Neuronal stem cell (in vitro differentiated cells): ENCODE data around the gene RPL22.

Experiments
- DNase-seq: peaks from one replicate; pipeline ENCODE4 v3.0.0-alpha.2; 2013; ENCODE audit warnings: low spot score
- H2AFZ ChIP-seq: one replicate; pipeline ENCODE4 v1.6.1; 2013; ENCODE audit warnings: mild to moderate bottlenecking, low read length, inconsistent platforms
- H2AK5ac ChIP-seq: 2 replicates; pipeline ENCODE4 v1.6.1; 2013; ENCODE audit warnings: low read depth, mild to moderate bottlenecking, inconsistent platforms, low read length, moderate library complexity, mixed read lengths
- H2BK120ac ChIP-seq: 2 replicates; pipeline ENCODE4 v1.6.1; 2013; ENCODE audit warnings: low read depth, mild to moderate bottlenecking, inconsistent platforms, low read length, moderate library complexity, mixed read lengths
- H2BK12ac ChIP-seq: one replicate; pipeline ENCODE4 v1.6.1; 2013; ENCODE audit warnings: low read length, inconsistent platforms
- H2BK15ac ChIP-seq: 2 replicates; pipeline ENCODE4 v1.6.1; 2013; ENCODE audit warnings: mild to moderate bottlenecking, low read length, inconsistent platforms, mixed read lengths
- H2BK5ac ChIP-seq: one replicate; pipeline ENCODE4 v1.6.1; 2013; ENCODE audit warnings: inconsistent platforms, mild to moderate bottlenecking, low read length, moderate library complexity
- H3K14ac ChIP-seq: one replicate; pipeline ENCODE4 v1.6.1; 2013; ENCODE audit warnings: low read length, inconsistent platforms
- H3K18ac ChIP-seq: 2 replicates; pipeline ENCODE4 v1.6.1; 2013; ENCODE audit warnings: low read length, inconsistent platforms
- H3K23ac ChIP-seq: 2 replicates; pipeline ENCODE4 v1.6.1; 2013; ENCODE audit warnings: low read depth, mild to moderate bottlenecking, mixed read lengths, low read length, inconsistent platforms; ENCODE audit not compliant: poor library complexity
- H3K27ac ChIP-seq: replicated peaks from 3 replicates; pipeline ENCODE4 v1.5.1; 2013; ENCODE audit warnings: low read length, inconsistent platforms
- H3K27me3 ChIP-seq, 3 experiments: 2 replicates each; pipeline ENCODE4 v1.6.1; 2013; ENCODE audit warnings: low read length in 3 of 3, mild to moderate bottlenecking in 2 of 3, inconsistent platforms in 1 of 3, low read depth in 1 of 3, mixed read lengths in 1 of 3, moderate library complexity in 1 of 3; ENCODE audit not compliant: control insufficient read depth in 3 of 3, insufficient read depth in 3 of 3
- H3K36me3 ChIP-seq, 2 donors: replicated peaks in 1 of 2; 2 replicates each; pipeline ENCODE4 v1.6.1; 2013; ENCODE audit warnings: low read length in 2 of 2; ENCODE audit not compliant: control insufficient read depth in 2 of 2, insufficient read depth in 2 of 2
- H3K4ac ChIP-seq: 2 replicates; pipeline ENCODE4 v1.6.1; 2013; ENCODE audit warnings: inconsistent platforms, mild to moderate bottlenecking, low read length, moderate library complexity
- H3K4me1 ChIP-seq, 2 donors: 1 replicate in 1 of 2; 2 replicates in 1 of 2; pipeline ENCODE4 v1.6.1; 2013; ENCODE audit warnings: low read length in 2 of 2, low read depth in 1 of 2; ENCODE audit not compliant: control insufficient read depth in 2 of 2, insufficient read depth in 1 of 2
- H3K4me2 ChIP-seq: one replicate; pipeline ENCODE4 v1.6.1; 2013; ENCODE audit warnings: mild to moderate bottlenecking, low read length, inconsistent platforms; ENCODE audit not compliant: insufficient read depth, poor library complexity, severe bottlenecking
- H3K4me3 ChIP-seq, 2 donors: 2 replicates each; pipeline ENCODE4 v1.5.1; 2013; ENCODE audit warnings: low read length in 2 of 2, mild to moderate bottlenecking in 2 of 2, inconsistent platforms in 1 of 2, moderate library complexity in 1 of 2
- H3K79me1 ChIP-seq: one replicate; pipeline ENCODE4 v1.6.1; 2013; ENCODE audit warnings: low read depth, mild to moderate bottlenecking, inconsistent platforms, low read length, moderate library complexity
- H3K9ac ChIP-seq: one replicate; pipeline ENCODE4 v1.6.1; 2013; ENCODE audit warnings: mild to moderate bottlenecking, low read depth, low read length, inconsistent platforms; ENCODE audit not compliant: poor library complexity
- H3K9me3 ChIP-seq, 2 donors: replicated peaks in 1 of 2; 2 replicates each; pipeline versions ENCODE3 to v1.6.1; 2013; ENCODE audit warnings: low read length in 2 of 2, mild to moderate bottlenecking in 2 of 2, inconsistent platforms in 1 of 2, low read depth in 1 of 2, mixed read lengths in 1 of 2, moderate library complexity in 1 of 2; ENCODE audit not compliant: control insufficient read depth in 2 of 2, insufficient read depth in 1 of 2
- H4K8ac ChIP-seq: one replicate; pipeline ENCODE4 v1.6.1; 2013; ENCODE audit warnings: low read depth, mild to moderate bottlenecking, inconsistent platforms, low read length, moderate library complexity
- H4K91ac ChIP-seq: one replicate; pipeline ENCODE4 v1.6.1; 2013; ENCODE audit warnings: low read length, low read depth, mild to moderate bottlenecking, inconsistent platforms; ENCODE audit not compliant: poor library complexity
- WGBS, 2 donors: extraction: QIAGEN DNeasy Blood & Tissue Kit; methylation state at CpG; one replicate each; pipeline ENCODE4 v1.1.7; 2013; ENCODE audit warnings: missing lambda C conversion rate in 2 of 2, mixed read lengths in 1 of 2; ENCODE audit not compliant: insufficient read length in 2 of 2, insufficient replicate concordance in 1 of 2; ENCODE audit errors: extremely low coverage in 2 of 2; 5-methylcytosine and 5-hydroxymethylcytosine counted together

The RPL22 gene

GRCh38 chr1:6148497-6149241 is 50.7 kb downstream of the RPL22 start:
- no CpG with 5 or more reads among the region's 53 CpGs for WGBS, 2 donors
- Histone ChIP-seq H3K27me3 (peaks cover 0 to 84% (median 20%) of the 10 kb centered on the region in 3 experiments), H3K27ac (no peak overlapping the region), H3K14ac (peak overlapping the region; percentile 47), H4K8ac (no peak overlapping the region), H3K4me1 (peaks cover 3 to 9% of the 10 kb centered on the region in 2 donors), H2BK5ac (peak overlapping the region; percentile 84), H3K23ac (no peak overlapping the region), H3K18ac (peak overlapping the region; percentile 93), H3K36me3 (no peaks in the 10 kb centered on the region), H3K79me1 (no peaks in the 10 kb centered on the region), H3K4me3 (peak overlapping the region in 1 of 2 donors; percentile 74), H3K9me3 (no peaks in the 10 kb centered on the region), H4K91ac (no peak overlapping the region), H2AFZ (peak overlapping the region; percentile 41), H2AK5ac (peak overlapping the region; percentile 24), H2BK12ac (peak overlapping the region; percentile 69), H2BK120ac (peak overlapping the region; percentile 49), H3K4ac (no peak overlapping the region), H2BK15ac (peak overlapping the region; percentile 61), H3K9ac (peak overlapping the region; percentile 76), H3K4me2 (peak overlapping the region; percentile 61)
- DNase-seq, result peak; percentile 80

DNA sequence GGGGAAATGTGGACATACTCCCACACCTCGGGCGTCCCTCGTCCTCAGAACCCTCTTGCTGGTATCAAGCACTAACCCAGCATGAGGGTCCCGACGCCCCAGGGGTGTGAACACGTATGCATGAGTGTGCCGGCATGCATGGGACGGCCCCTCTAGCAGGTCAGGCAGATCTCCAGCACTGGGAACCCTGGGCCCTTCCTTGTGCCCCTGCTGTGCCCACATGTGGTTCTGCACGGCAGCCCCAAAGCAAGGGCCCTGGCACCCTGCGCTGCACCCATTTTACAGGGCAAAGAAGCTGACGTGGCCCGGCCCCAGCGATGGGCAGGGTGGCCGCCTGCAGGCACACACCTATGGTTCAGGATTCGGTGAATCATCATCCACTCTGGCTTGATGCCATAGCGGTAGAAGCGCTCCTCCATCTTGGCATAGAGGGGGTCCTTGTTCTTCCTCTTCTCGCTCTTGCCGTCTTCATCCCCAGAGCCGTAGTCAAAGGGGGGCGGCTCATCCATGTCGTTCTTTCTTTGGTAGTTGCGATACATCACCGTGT is 53.5 kb downstream of the RPL22 start:
- no peak overlapping the region for H3K4me2 ChIP-seq
- H2AK5ac ChIP-seq, result no peak overlapping the region
- H3K4ac ChIP-seq, result no peak overlapping the region
- H3K27me3 ChIP-seq, result peaks cover 0 to 73% (median 20%) of the 10 kb centered on the region in 3 experiments
- H3K79me1 ChIP-seq, result no peaks in the 10 kb centered on the region
- no peaks in the 10 kb centered on the region for H3K9me3 ChIP-seq
- H3K9ac ChIP-seq, result peak overlapping the region; percentile 9
- WGBS, 2 donors, result no CpG with 5 or more reads among the region's 24 CpGs
- H3K23ac ChIP-seq, result no peak overlapping the region
- no peak overlapping the region for H2BK15ac ChIP-seq
- peak overlapping the region; percentile 49 for H3K14ac ChIP-seq
- no peak overlapping the region for H2BK5ac ChIP-seq
- H4K8ac ChIP-seq, result no peak overlapping the region
- H3K4me1 ChIP-seq, result peaks cover 3 to 9% of the 10 kb centered on the region in 2 donors
- H3K36me3 ChIP-seq, result no peaks in the 10 kb centered on the region
- H3K18ac ChIP-seq, result no peak overlapping the region
- no peak overlapping the region for H2BK120ac ChIP-seq
- no peak overlapping the region for H2AFZ ChIP-seq
- DNase-seq, result no peak
- H4K91ac ChIP-seq, result no peak overlapping the region
- H2BK12ac ChIP-seq, result no peak overlapping the region
- no peak overlapping the region for H3K4me3 ChIP-seq
- H3K27ac ChIP-seq, result no peak overlapping the region

- no peak overlapping the region for H4K91ac ChIP-seq
- H3K9me3 ChIP-seq, result no peaks in the 10 kb centered on the region
- no peak for DNase-seq
- H3K27me3 ChIP-seq, result peaks cover 0 to 74% (median 20%) of the 10 kb centered on the region in 3 experiments
- H3K9ac ChIP-seq, result no peak overlapping the region
- H2AK5ac ChIP-seq, result no peak overlapping the region
- no peak overlapping the region for H2AFZ ChIP-seq
- no peak overlapping the region for H3K4me3 ChIP-seq
- H2BK15ac ChIP-seq, result no peak overlapping the region
- no peak overlapping the region for H3K23ac ChIP-seq
- no peak overlapping the region for H4K8ac ChIP-seq
- WGBS, 2 donors, result no CpG with 5 or more reads among the region's 2 CpGs
- no peak overlapping the region for H2BK5ac ChIP-seq
- no peak overlapping the region for H3K27ac ChIP-seq
- H3K36me3 ChIP-seq, result no peaks in the 10 kb centered on the region
- H3K4ac ChIP-seq, result no peak overlapping the region
- no peaks in the 10 kb centered on the region for H3K79me1 ChIP-seq
- H2BK12ac ChIP-seq, result no peak overlapping the region
- peak overlapping the region; percentile 40 for H3K18ac ChIP-seq
- H2BK120ac ChIP-seq, result no peak overlapping the region
- H3K4me2 ChIP-seq, result no peak overlapping the region
- peaks cover 3 to 9% of the 10 kb centered on the region in 2 donors for H3K4me1 ChIP-seq
- H3K14ac ChIP-seq, result no peak overlapping the region
These were observed 54.0 kb downstream of the RPL22 start for GRCh38 chr1:6145396-6145750.

DNA sequence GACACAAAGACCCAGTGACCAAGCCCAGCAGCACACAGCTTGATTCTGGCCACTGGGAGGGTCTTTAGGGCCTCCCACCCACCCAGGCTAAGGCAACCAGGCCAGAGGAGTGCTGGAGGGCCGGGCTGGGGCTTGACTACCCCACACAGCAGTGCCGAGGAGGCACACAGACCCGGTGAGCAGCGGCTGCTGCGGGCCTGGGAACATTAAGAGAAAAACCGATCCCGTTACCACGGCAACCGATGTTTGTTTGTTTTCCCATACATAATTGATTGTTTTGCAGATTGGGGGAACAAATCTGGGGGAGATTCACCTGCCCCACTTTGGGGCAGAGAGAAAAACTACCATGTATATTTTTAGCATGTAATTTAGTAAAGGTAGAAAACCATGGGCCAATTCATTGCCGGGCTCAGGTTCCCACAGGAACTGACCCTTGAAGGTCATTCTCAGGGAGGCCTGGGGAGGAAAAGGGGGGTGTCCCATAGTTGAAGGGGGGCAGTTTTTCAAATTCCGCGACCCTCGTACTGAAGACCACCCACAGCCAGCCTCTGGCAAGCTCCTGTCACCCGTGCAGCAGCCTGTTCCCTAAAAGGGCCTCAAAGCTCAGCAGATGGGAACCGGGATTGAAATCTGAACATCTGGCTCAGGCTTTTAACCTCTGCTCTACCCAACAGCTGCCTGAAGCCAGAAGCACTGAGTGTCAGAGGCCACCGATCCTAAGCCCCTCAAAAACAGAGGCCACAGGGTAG is 54.6 kb downstream of the RPL22 start:
- DNase-seq, result no peak
- no peaks in the 10 kb centered on the region for H3K79me1 ChIP-seq
- no CpG with 5 or more reads among the region's 16 CpGs for WGBS, 2 donors
- no peak overlapping the region for H2BK120ac ChIP-seq
- H3K36me3 ChIP-seq, result no peaks in the 10 kb centered on the region
- no peak overlapping the region for H3K4ac ChIP-seq
- H3K23ac ChIP-seq, result no peak overlapping the region
- no peak overlapping the region for H2AFZ ChIP-seq
- H3K27me3 ChIP-seq, result peaks cover 0 to 75% (median 20%) of the 10 kb centered on the region in 3 experiments
- H3K27ac ChIP-seq, result no peak overlapping the region
- H3K4me3 ChIP-seq, result no peak overlapping the region
- H2BK15ac ChIP-seq, result no peak overlapping the region
- no peak overlapping the region for H3K4me2 ChIP-seq
- H3K4me1 ChIP-seq, result peaks cover 3 to 9% of the 10 kb centered on the region in 2 donors
- no peak overlapping the region for H3K18ac ChIP-seq
- H4K8ac ChIP-seq, result no peak overlapping the region
- no peaks in the 10 kb centered on the region for H3K9me3 ChIP-seq
- H3K9ac ChIP-seq, result no peak overlapping the region
- no peak overlapping the region for H3K14ac ChIP-seq
- no peak overlapping the region for H2BK12ac ChIP-seq
- H2AK5ac ChIP-seq, result no peak overlapping the region
- H2BK5ac ChIP-seq, result no peak overlapping the region
- H4K91ac ChIP-seq, result no peak overlapping the region
